HCT116 (cell line): ENCODE results near the gene YWHAG. TPM values are rescaled to one million over a fixed set of nuclear protein-coding genes. Genes with fewer than 3 reads are reported as not detected.
A peak's percentile ranks its signal among the peaks of the same experiment; 100 is the strongest.

Experiments used
- ATAC-seq: fragments of 200-7000 bp; cut with Tn5 transposase; 2 replicates; pipeline ENCODE4 v1.9.1; 2020; ENCODE audit warnings: mild to moderate bottlenecking, moderate library complexity
- BruUV-seq: library from RNA; stranded (reverse); fragments of 400-500 nt; replicated peaks from 2 replicates; lab custom pipeline; 2021; lab: Mats Ljungman, UMichigan
- CTCF ChIA-PET: fragments of 300-600 bp; sonication (Branson Sonifier 250); formaldehyde crosslinking; loops from one replicate; lab custom pipeline; 2021; ENCODE audit warnings: antibody characterized with exemption; lab: Charles Lee
- POLR2A ChIA-PET: fragments of 300-600, 350-600 bp; sonication (Branson Sonifier 250); formaldehyde crosslinking; loops from one replicate; lab custom pipeline; 2021; ENCODE audit warnings: antibody characterized with exemption; lab: Charles Lee
- RAD21 ChIA-PET, 2 experiments: fragments of 300-600 bp; sonication (Branson Sonifier 250); formaldehyde crosslinking; loops; one replicate each; lab custom pipeline; 2023; ENCODE audit warnings: low total read pairs in 2 of 2; ENCODE audit not compliant: uncharacterized antibody in 2 of 2, unreplicated experiment in 2 of 2, low non-redundant PET in 1 of 2; lab: Charles Lee
- DNase-seq: peaks from one replicate; pipeline ENCODE4 v3.0.0-alpha.2; 2010; ENCODE audit warnings: low read depth, low spot score
- H2AFZ ChIP-seq: fragments of 200-600 bp; shearing (Covaris generic), sonication (generic); 2 replicates; pipeline ENCODE4 v1.6.1; 2017; ENCODE audit warnings: low read depth, mixed run types, mixed read lengths, antibody characterized with exemption, low read length; ENCODE audit not compliant: poor library complexity, severe bottlenecking
- H3K27ac ChIP-seq: 2 replicates; pipeline ENCODE4 v1.5.1; 2012; ENCODE audit warnings: low read depth, low read length
- H3K27me3 ChIP-seq: fragments of 200-600 bp; sonication (generic); 2 replicates; pipeline ENCODE4 v1.6.1; 2016; ENCODE audit warnings: mixed run types, low read length, mixed read lengths; ENCODE audit not compliant: insufficient read depth
- H3K36me3 ChIP-seq, 2 experiments: fragments of 200-500 bp in 1 of 2; fragments of 200-600 bp in 1 of 2; sonication (Bioruptor generic) in 1 of 2; sonication (generic) in 1 of 2; 2 replicates each; pipeline versions ENCODE4 v1.5.1 to v1.6.1; 2014 to 2016; ENCODE audit warnings: low read length in 2 of 2, inconsistent platforms in 1 of 2, mixed read lengths in 1 of 2, mixed run types in 1 of 2; ENCODE audit not compliant: insufficient read depth in 2 of 2, control insufficient read depth in 1 of 2
- H3K4me1 ChIP-seq, 2 experiments: fragments of 200-600 bp in 1 of 2; sonication (generic) in 1 of 2; 2 replicates each; pipeline versions ENCODE4 v1.5.1 to v1.6.1; 2012 to 2017; ENCODE audit warnings: low read length in 2 of 2, inconsistent platforms in 1 of 2, mild to moderate bottlenecking in 1 of 2, mixed read lengths in 1 of 2, mixed run types in 1 of 2, moderate library complexity in 1 of 2; ENCODE audit not compliant: insufficient read depth in 2 of 2, control insufficient read depth in 1 of 2
- H3K4me2 ChIP-seq: fragments of 200-600 bp; sonication (generic); 2 replicates; pipeline ENCODE4 v1.6.1; 2017; ENCODE audit warnings: mixed run types, low read length, mixed read lengths
- H3K4me3 ChIP-seq, 2 experiments: fragments of 200-600 bp in 1 of 2; sonication (generic) in 1 of 2; replicated peaks in 1 of 2; 2 replicates each; pipeline ENCODE4 v1.5.1; 2011 to 2016; ENCODE audit warnings: low read length in 2 of 2, control low read depth in 1 of 2, low read depth in 1 of 2, mild to moderate bottlenecking in 1 of 2, mixed read lengths in 1 of 2, mixed run types in 1 of 2
- H3K79me2 ChIP-seq: fragments of 200-600 bp; sonication (generic); 2 replicates; pipeline ENCODE4 v1.6.1; 2017; ENCODE audit warnings: mild to moderate bottlenecking, mixed run types, low read length, moderate library complexity, mixed read lengths; ENCODE audit not compliant: insufficient read depth
- H3K9ac ChIP-seq: fragments of 200-600 bp; sonication (generic); 2 replicates; pipeline ENCODE4 v1.6.1; 2016; ENCODE audit warnings: low read length, mixed read lengths
- H3K9me2 ChIP-seq: fragments of 200-600 bp; sonication (generic), shearing (Covaris generic); 2 replicates; pipeline ENCODE4 v1.6.1; 2017; ENCODE audit warnings: mixed run types, mild to moderate bottlenecking, moderate library complexity; ENCODE audit not compliant: insufficient read depth
- H3K9me3 ChIP-seq, 2 experiments: fragments of 200-500 bp in 1 of 2; fragments of 200-600 bp in 1 of 2; sonication (Bioruptor generic) in 1 of 2; sonication (generic) in 1 of 2; 2 replicates each; pipeline ENCODE4 v1.6.1; 2014 to 2017; ENCODE audit warnings: low read length in 2 of 2, mixed read lengths in 2 of 2, inconsistent platforms in 1 of 2, low read depth in 1 of 2, mild to moderate bottlenecking in 1 of 2, mixed run types in 1 of 2, moderate library complexity in 1 of 2; ENCODE audit not compliant: control insufficient read depth in 1 of 2, insufficient read depth in 1 of 2
- H4K20me1 ChIP-seq: fragments of 200-600 bp; sonication (generic), shearing (Covaris generic); 2 replicates; pipeline ENCODE4 v1.6.1; 2017; ENCODE audit warnings: mixed run types, mild to moderate bottlenecking, moderate library complexity; ENCODE audit not compliant: insufficient read depth
- ATF3 ChIP-seq: IDR thresholded peaks from 2 replicates; pipeline ENCODE4 v1.6.1; 2012
- MAX ChIP-seq: IDR thresholded peaks from 2 replicates; pipeline ENCODE4 v1.6.1; 2012
- POLR2A ChIP-seq: IDR thresholded peaks from 2 replicates; pipeline ENCODE4 v1.7.0; 2011; ENCODE audit warnings: borderline replicate concordance; ENCODE audit not compliant: insufficient read depth, insufficient read length; ENCODE audit errors: extremely low read depth
- POLR2AphosphoS5 ChIP-seq: IDR thresholded peaks from 2 replicates; pipeline ENCODE4 v1.6.1; 2011; ENCODE audit warnings: mild to moderate bottlenecking, low read depth, low read length, moderate library complexity
- YY1 ChIP-seq: IDR thresholded peaks from 2 replicates; pipeline ENCODE4 v1.6.1; 2011; ENCODE audit warnings: low read length, low read depth, moderate library complexity, mild to moderate bottlenecking; ENCODE audit not compliant: insufficient replicate concordance; ENCODE audit errors: extremely low read depth
- ZFX ChIP-seq: fragments of 450-650 bp; IDR thresholded peaks from 2 replicates; pipeline ENCODE4 v1.6.1; 2017
- intact Hi-C: fragments of 100-400 bp; cut with micrococcal nuclease; formaldehyde crosslinking; loops from 2 replicates; pipeline ENCODE4 v1.10.0; 2022
- total RNA-seq: library from RNA; stranded (reverse); gene quantifications from one replicate; pipeline ENCODE4 v1.2.1, GENCODE V29; 2021; ENCODE audit not compliant: unreplicated experiment

Gene YWHAG
- total RNA-seq, 1 experiment from 2014 or later, result 170 TPM

- ChIA-PET CTCF (interaction anchor here (1.0 to 1.7 kb wide), 4 partner anchors 9 to 40 kb away, joined by 3 to 12 read pairs (median 3); no protein-coding TSS in a partner anchor), RAD21 (no interaction called here), POLR2A (interaction anchor here (0.7 to 2.9 kb wide), 6 partner anchors 9 to 101 kb away, joined by 4 to 21 read pairs (median 5); no protein-coding TSS in a partner anchor)
- peak overlapping the region; percentile 96 for H3K9ac ChIP-seq
- peak overlapping the region; percentile 95 for H3K27ac ChIP-seq
- TF ChIP-seq POLR2AphosphoS5 (peak; percentile 65), YY1 (no peak)
- ATAC-seq, result peak; percentile 55
- H3K9me2 ChIP-seq, result no peaks in the 10 kb centered on the region
- TSS peak; percentile 67 for BruUV-seq
- peak overlapping the region; percentile 86 to 94 for H3K4me3 ChIP-seq
- no peaks in the 10 kb centered on the region for H3K9me3 ChIP-seq
- H3K79me2 ChIP-seq, result peaks cover 13% of the 10 kb centered on the region; the same call in 1 of the 2 replicates
- H3K27me3 ChIP-seq, result no peaks in the 10 kb centered on the region
- H3K4me2 ChIP-seq, result peak overlapping the region; percentile 97
- H4K20me1 ChIP-seq, result no peaks in the 10 kb centered on the region
- peaks cover 2 to 8% of the 10 kb centered on the region in 2 experiments; a peak in 1 of 4 replicates for H3K36me3 ChIP-seq
- intact Hi-C loops, result loop anchor here (1.0 kb wide), 1 partner anchor 12 kb away; no protein-coding TSS in a partner anchor
- no peak overlapping the region for H2AFZ ChIP-seq
- H3K4me1 ChIP-seq, result peaks cover 42 to 68% of the 10 kb centered on the region in 2 experiments
- DNase-seq, result peak; percentile 69
These were observed 55.3 kb downstream of the YWHAG start for GRCh38 chr7:76303202-76304147.

- no peaks in the 10 kb centered on the region for H3K9me2 ChIP-seq
- H3K4me2 ChIP-seq, result peak within 1 kb of the TSS; percentile 97
- H3K36me3 ChIP-seq, result peaks cover 2 to 8% of the 10 kb centered on the region in 2 experiments; a peak in 1 of 4 replicates
- BruUV-seq, result TSS peak; percentile 77
- ATAC-seq, result peak; percentile 67
- intact Hi-C loops, result loop anchor here (1.0 kb wide), 1 partner anchor 11 kb away; no protein-coding TSS in a partner anchor
- peak; percentile 59; the same call in 1 of the 2 replicates for TF ChIP-seq ZFX
- TF ChIP-seq POLR2AphosphoS5, result peak; percentile 95
- no peak for TF ChIP-seq MAX
- no peak for TF ChIP-seq ATF3
- peak; percentile 86 for TF ChIP-seq POLR2A
- ChIA-PET RAD21 (interaction anchor here in 1 of 2 experiments (0.6 kb wide), 1 partner anchor 11 kb away, joined by 4 read pairs; no protein-coding TSS in a partner anchor), CTCF (interaction anchor here (0.9 to 1.7 kb wide), 7 partner anchors 8 to 40 kb away, joined by 3 to 12 read pairs (median 3); no protein-coding TSS in a partner anchor), POLR2A (interaction anchor here (0.7 to 2.9 kb wide), 6 partner anchors 8 to 136 kb away, joined by 3 to 21 read pairs (median 4); no protein-coding TSS in a partner anchor)
- H3K27me3 ChIP-seq, result no peaks in the 10 kb centered on the region
- H3K27ac ChIP-seq, result peak within 1 kb of the TSS; percentile 95
- no peak within 1 kb of the TSS for H2AFZ ChIP-seq
- H3K9me3 ChIP-seq, result no peaks in the 10 kb centered on the region
- H3K4me3 ChIP-seq, result peak within 1 kb of the TSS; percentile 86 to 94
- peaks cover 13% of the 10 kb centered on the region; the same call in 1 of the 2 replicates for H3K79me2 ChIP-seq
- peak; percentile 79 for DNase-seq
- peak within 1 kb of the TSS; percentile 96 for H3K9ac ChIP-seq
- peaks cover 45 to 75% of the 10 kb centered on the region in 2 experiments for H3K4me1 ChIP-seq
- no peaks in the 10 kb centered on the region for H4K20me1 ChIP-seq
These were observed 56.2 kb downstream of the YWHAG start, which contains the start of gene HSPB1 for GRCh38 chr7:76302347-76303201. Gene HSPB1, plus strand, starts transcription at chr7:76302673. Its CDS starts 40 bp downstream, at chr7:76302713.
